Measurements from ENCODE around the gene AGMO.

The AGMO gene

DNA sequence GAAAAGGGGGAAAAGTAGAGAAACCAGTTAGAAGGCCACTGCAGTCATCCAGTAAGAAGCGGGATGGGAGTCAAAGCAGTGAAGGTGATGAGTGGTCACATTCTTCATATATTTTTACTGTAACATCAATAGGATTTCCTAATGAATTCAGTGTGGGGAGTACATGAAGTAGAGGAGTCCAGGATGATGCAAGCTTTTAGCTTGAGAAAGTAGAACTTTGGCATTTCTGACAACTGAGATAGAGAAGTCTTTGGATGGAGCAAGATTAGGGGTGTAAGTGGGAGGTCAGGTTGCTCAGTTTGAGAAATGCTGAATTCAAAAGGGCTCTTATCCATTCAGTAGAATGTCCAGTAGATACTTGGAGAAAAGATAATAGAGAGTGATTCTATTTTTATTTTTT, 395.2 kb downstream of the AGMO start:
- H3K4me1 ChIP-seq (ENCODE audit: control insufficient read depth, low read length): no peaks in the 10 kb centered on the region
- TF ChIP-seq, protein P1, sequence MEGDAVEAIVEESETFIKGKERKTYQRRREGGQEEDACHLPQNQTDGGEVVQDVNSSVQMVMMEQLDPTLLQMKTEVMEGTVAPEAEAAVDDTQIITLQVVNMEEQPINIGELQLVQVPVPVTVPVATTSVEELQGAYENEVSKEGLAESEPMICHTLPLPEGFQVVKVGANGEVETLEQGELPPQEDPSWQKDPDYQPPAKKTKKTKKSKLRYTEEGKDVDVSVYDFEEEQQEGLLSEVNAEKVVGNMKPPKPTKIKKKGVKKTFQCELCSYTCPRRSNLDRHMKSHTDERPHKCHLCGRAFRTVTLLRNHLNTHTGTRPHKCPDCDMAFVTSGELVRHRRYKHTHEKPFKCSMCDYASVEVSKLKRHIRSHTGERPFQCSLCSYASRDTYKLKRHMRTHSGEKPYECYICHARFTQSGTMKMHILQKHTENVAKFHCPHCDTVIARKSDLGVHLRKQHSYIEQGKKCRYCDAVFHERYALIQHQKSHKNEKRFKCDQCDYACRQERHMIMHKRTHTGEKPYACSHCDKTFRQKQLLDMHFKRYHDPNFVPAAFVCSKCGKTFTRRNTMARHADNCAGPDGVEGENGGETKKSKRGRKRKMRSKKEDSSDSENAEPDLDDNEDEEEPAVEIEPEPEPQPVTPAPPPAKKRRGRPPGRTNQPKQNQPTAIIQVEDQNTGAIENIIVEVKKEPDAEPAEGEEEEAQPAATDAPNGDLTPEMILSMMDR (IDR thresholded peaks at IDR 0.05; ENCODE audit: low read depth, low read length, poor library complexity, severe bottlenecking): no peak
- no peak for TF ChIP-seq EZH2phosphoT487 (IDR thresholded peaks at IDR 0.05; ENCODE audit: borderline replicate concordance, low read length)
- no peaks in the 10 kb centered on the region for H3K27me3 ChIP-seq (ENCODE audit: control insufficient read depth, low read length)
- no peaks in the 10 kb centered on the region for H3F3A ChIP-seq (ENCODE audit: control insufficient read depth, insufficient read depth)
- no peak overlapping the region for H3K4me3 ChIP-seq (ENCODE audit: low read length)
- no peaks in the 10 kb centered on the region for H3K9me3 ChIP-seq (ENCODE audit: control insufficient read depth, insufficient read depth, low read length)
- no peaks in the 10 kb centered on the region for H3K36me3 ChIP-seq (ENCODE audit: control insufficient read depth, low read length)
- H4K20me1 ChIP-seq (ENCODE audit: control insufficient read depth, insufficient read depth, low read depth, low read length): no peaks in the 10 kb centered on the region
- H3K27ac ChIP-seq (ENCODE audit: low read depth, low read length): no peak overlapping the region
- H3K9me2 ChIP-seq (replicated peaks; ENCODE audit: control insufficient read depth, low read length): no peaks in the 10 kb centered on the region
- no peaks in the 10 kb centered on the region for H3K79me2 ChIP-seq (ENCODE audit: control insufficient read depth, low read length)
- H3K4me2 ChIP-seq (ENCODE audit: low read length): no peak overlapping the region

DNA sequence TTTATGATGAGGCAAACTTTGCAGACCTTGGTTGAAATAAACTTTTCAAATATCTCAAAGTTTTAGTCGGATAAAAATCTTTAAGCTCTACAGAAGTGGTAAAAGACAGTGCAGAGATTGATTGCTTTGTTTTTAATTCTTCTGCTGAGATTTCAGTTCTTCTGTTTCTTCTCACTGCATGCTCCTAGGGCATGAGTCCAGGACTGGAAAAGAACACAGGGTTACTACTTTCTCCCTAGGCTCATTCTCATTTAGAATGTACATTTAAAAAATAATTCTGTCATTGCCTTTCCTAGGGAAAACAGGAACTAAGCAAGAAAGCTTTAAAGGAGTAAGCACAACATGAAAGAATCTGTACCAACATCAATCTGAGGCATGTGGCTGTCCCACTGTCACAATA, 402.6 kb downstream of the AGMO start:
- H3K4me1 ChIP-seq (ENCODE audit: control insufficient read depth, low read length): no peaks in the 10 kb centered on the region
- no peaks in the 10 kb centered on the region for H3K79me2 ChIP-seq (ENCODE audit: control insufficient read depth, low read length)
- no peak overlapping the region for H3K27ac ChIP-seq (ENCODE audit: low read depth, low read length)
- H3F3A ChIP-seq (ENCODE audit: control insufficient read depth, insufficient read depth): no peaks in the 10 kb centered on the region
- H3K9me2 ChIP-seq (replicated peaks; ENCODE audit: control insufficient read depth, low read length): no peaks in the 10 kb centered on the region
- H3K9me3 ChIP-seq (ENCODE audit: control insufficient read depth, insufficient read depth, low read length): no peaks in the 10 kb centered on the region
- no peak overlapping the region for H3K4me2 ChIP-seq (ENCODE audit: low read length)
- H3K36me3 ChIP-seq (ENCODE audit: control insufficient read depth, low read length): no peaks in the 10 kb centered on the region
- TF ChIP-seq EZH2phosphoT487 (IDR thresholded peaks at IDR 0.05; ENCODE audit: borderline replicate concordance, low read length): no peak
- TF ChIP-seq, protein P1 (IDR thresholded peaks at IDR 0.05; ENCODE audit: low read depth, low read length, poor library complexity, severe bottlenecking): no peak
- no peak overlapping the region for H3K4me3 ChIP-seq (ENCODE audit: low read length)
- H4K20me1 ChIP-seq (ENCODE audit: control insufficient read depth, insufficient read depth, low read depth, low read length): no peaks in the 10 kb centered on the region
- H3K27me3 ChIP-seq (ENCODE audit: control insufficient read depth, low read length): no peaks in the 10 kb centered on the region

DNA sequence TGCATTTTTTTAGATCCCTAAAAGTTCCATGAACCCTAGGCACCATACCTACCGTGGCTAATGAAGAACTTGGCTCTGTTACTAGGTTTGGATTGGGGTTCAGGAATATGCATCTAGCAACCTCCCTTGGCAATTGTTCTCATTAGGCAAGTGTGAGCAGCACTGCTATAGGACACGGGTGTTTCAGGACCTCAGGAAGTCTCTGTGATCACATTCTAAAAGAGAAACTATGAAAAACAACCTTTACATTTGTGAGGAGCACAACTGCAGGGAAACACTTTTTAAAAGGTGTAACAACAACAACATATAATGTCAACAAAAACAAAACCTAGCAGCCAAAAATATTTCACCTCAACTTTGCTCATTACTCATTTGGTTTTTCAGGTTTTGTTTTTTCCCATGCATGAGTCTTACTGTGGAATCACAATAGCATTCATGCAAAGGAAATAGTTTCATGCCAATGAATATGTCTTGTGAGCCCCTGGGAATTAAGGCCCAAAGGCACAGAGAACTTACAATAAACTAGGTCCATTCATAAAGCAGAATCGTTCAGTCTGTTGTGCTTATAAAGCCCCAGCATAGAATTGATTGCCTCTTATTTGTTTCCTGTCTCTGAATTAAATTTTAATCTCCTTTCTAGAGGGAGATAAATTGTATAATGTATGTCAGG, 403.5 kb downstream of the AGMO start:
- no peak overlapping the region for H3K4me2 ChIP-seq (ENCODE audit: low read length)

More for the DNA sequence above, 403.5 kb downstream of the AGMO start:
- Histone ChIP-seq H3K27me3 (ENCODE audit: control insufficient read depth, low read length) (no peaks in the 10 kb centered on the region), H3K79me2 (ENCODE audit: control insufficient read depth, low read length) (no peaks in the 10 kb centered on the region), H3K27ac (ENCODE audit: low read depth, low read length) (no peak overlapping the region), H3K4me3 (ENCODE audit: low read length) (no peak overlapping the region), H3F3A (ENCODE audit: control insufficient read depth, insufficient read depth) (no peaks in the 10 kb centered on the region), H3K9me3 (ENCODE audit: control insufficient read depth, insufficient read depth, low read length) (no peaks in the 10 kb centered on the region), H3K9me2 (replicated peaks; ENCODE audit: control insufficient read depth, low read length) (no peaks in the 10 kb centered on the region), H4K20me1 (ENCODE audit: control insufficient read depth, insufficient read depth, low read depth, low read length) (no peaks in the 10 kb centered on the region), H3K36me3 (ENCODE audit: control insufficient read depth, low read length) (no peaks in the 10 kb centered on the region), H3K4me1 (ENCODE audit: control insufficient read depth, low read length) (no peaks in the 10 kb centered on the region)
- TF ChIP-seq, protein P1 (IDR thresholded peaks at IDR 0.05; ENCODE audit: low read depth, low read length, poor library complexity, severe bottlenecking): no peak
- no peak for TF ChIP-seq EZH2phosphoT487 (IDR thresholded peaks at IDR 0.05; ENCODE audit: borderline replicate concordance, low read length)
